ENCODE results near the gene ADARB1. TPM values are rescaled to one million over a fixed set of nuclear protein-coding genes. Genes with fewer than 3 reads are reported as not detected.
"Not testable (repeated sequence)": the region's sequence is repeated elsewhere in the genome, so short reads cannot be mapped to it uniquely, and the experiment has no call there.

ADARB1 gene
- total RNA-seq, 1 donor from 2014 or later = 25.9 TPM

GRCh38 chr21:45136500-45136899 lies 62.1 kb downstream of the ADARB1 start:
- H3K4me3 Mint-ChIP-seq = no peak overlapping the region
- no peak overlapping the region for H3K27ac Mint-ChIP-seq
- DNase-seq (ENCODE audit: low spot score) = no peak
- peaks cover 2% of the 10 kb centered on the region for H3K36me3 Mint-ChIP-seq (ENCODE audit: low read depth)
- H3K9me3 Mint-ChIP-seq = no peaks in the 10 kb centered on the region
- peaks cover 5% of the 10 kb centered on the region for H3K4me1 Mint-ChIP-seq (ENCODE audit: low read depth)
- H3K27me3 Mint-ChIP-seq (ENCODE audit: insufficient read depth) = no peaks in the 10 kb centered on the region
- intact Hi-C loops (cut with micrococcal nuclease) = no loop called here

GRCh38 chr21:45136927-45137611 lies 62.7 kb downstream of the ADARB1 start:
- Mint-ChIP-seq H3K36me3 (ENCODE audit: low read depth) (peaks cover 2% of the 10 kb centered on the region), H3K27me3 (ENCODE audit: insufficient read depth) (no peaks in the 10 kb centered on the region), H3K9me3 (no peaks in the 10 kb centered on the region), H3K4me1 (ENCODE audit: low read depth) (peaks cover 5% of the 10 kb centered on the region), H3K4me3 (no peak overlapping the region), H3K27ac (no peak overlapping the region)
- peak; percentile 44 for DNase-seq (ENCODE audit: low spot score)
- intact Hi-C loops (cut with micrococcal nuclease) = no loop called here

GRCh38 chr21:45137612-45137937 lies 63.2 kb downstream of the ADARB1 start:
- Mint-ChIP-seq H3K27ac (no peak overlapping the region), H3K27me3 (ENCODE audit: insufficient read depth) (no peaks in the 10 kb centered on the region), H3K4me1 (ENCODE audit: low read depth) (peaks cover 5% of the 10 kb centered on the region), H3K36me3 (ENCODE audit: low read depth) (peaks cover 2% of the 10 kb centered on the region), H3K9me3 (no peaks in the 10 kb centered on the region), H3K4me3 (no peak overlapping the region)
- DNase-seq (ENCODE audit: low spot score) = no peak
- intact Hi-C loops (cut with micrococcal nuclease) = no loop called here

- peak; percentile 49 for DNase-seq (ENCODE audit: low spot score)
- intact Hi-C loops (cut with micrococcal nuclease) = loop anchor here (1.0 kb wide), 1 partner anchor 189 kb away; no protein-coding TSS in a partner anchor
- no peak overlapping the region for H3K27ac Mint-ChIP-seq
- H3K27me3 Mint-ChIP-seq (ENCODE audit: insufficient read depth) = no peaks in the 10 kb centered on the region
- H3K4me3 Mint-ChIP-seq = no peak overlapping the region
- no peaks in the 10 kb centered on the region for H3K9me3 Mint-ChIP-seq
- peaks cover 2% of the 10 kb centered on the region for H3K36me3 Mint-ChIP-seq (ENCODE audit: low read depth)
- H3K4me1 Mint-ChIP-seq (ENCODE audit: low read depth) = peaks cover 5% of the 10 kb centered on the region
These were observed 64.0 kb downstream of the ADARB1 start for GRCh38 chr21:45138199-45139002.

GRCh38 chr21:45139003-45139360 lies 64.6 kb downstream of the ADARB1 start:
- H3K36me3 Mint-ChIP-seq (ENCODE audit: low read depth); intact Hi-C loops (cut with micrococcal nuclease): not testable (repeated sequence)

GRCh38 chr21:45139473-45139872 lies 65.1 kb downstream of the ADARB1 start:
- no peak for DNase-seq (ENCODE audit: low spot score)
- intact Hi-C loops (cut with micrococcal nuclease) = no loop called here
- Mint-ChIP-seq H3K27ac (no peak overlapping the region), H3K36me3 (ENCODE audit: low read depth) (peaks cover 2% of the 10 kb centered on the region), H3K4me1 (ENCODE audit: low read depth) (peaks cover 5% of the 10 kb centered on the region), H3K9me3 (no peaks in the 10 kb centered on the region), H3K4me3 (no peak overlapping the region), H3K27me3 (ENCODE audit: insufficient read depth) (no peaks in the 10 kb centered on the region)

More at GRCh38 chr21:45139003-45139360, 64.6 kb downstream of the ADARB1 start:
- not testable (repeated sequence) for H3K4me3 Mint-ChIP-seq; H3K9me3 Mint-ChIP-seq; H3K27ac Mint-ChIP-seq; H3K4me1 Mint-ChIP-seq (ENCODE audit: low read depth); H3K27me3 Mint-ChIP-seq (ENCODE audit: insufficient read depth); DNase-seq (ENCODE audit: low spot score)

GRCh38 chr21:45140346-45140940 lies 66.1 kb downstream of the ADARB1 start:
- Mint-ChIP-seq H3K4me1 (ENCODE audit: low read depth) (peaks cover 5% of the 10 kb centered on the region), H3K27me3 (ENCODE audit: insufficient read depth) (no peaks in the 10 kb centered on the region), H3K9me3 (no peaks in the 10 kb centered on the region), H3K4me3 (no peak overlapping the region), H3K27ac (no peak overlapping the region), H3K36me3 (ENCODE audit: low read depth) (peaks cover 2% of the 10 kb centered on the region)
- intact Hi-C loops (cut with micrococcal nuclease) = loop anchor here (1.0 to 5.0 kb wide), 3 partner anchors 152 to 680 kb away; no protein-coding TSS in a partner anchor
- DNase-seq (ENCODE audit: low spot score) = peak; percentile 50

- not testable (repeated sequence) for H3K27me3 Mint-ChIP-seq (ENCODE audit: insufficient read depth); H3K4me3 Mint-ChIP-seq; H3K36me3 Mint-ChIP-seq (ENCODE audit: low read depth); DNase-seq (ENCODE audit: low spot score); H3K27ac Mint-ChIP-seq; H3K4me1 Mint-ChIP-seq (ENCODE audit: low read depth); H3K9me3 Mint-ChIP-seq
- intact Hi-C loops (cut with micrococcal nuclease) = loop anchor here (1.0 to 5.0 kb wide), 3 partner anchors 151 to 679 kb away; no protein-coding TSS in a partner anchor
These were observed 66.6 kb downstream of the ADARB1 start for GRCh38 chr21:45140944-45141343.

- DNase-seq (ENCODE audit: low spot score) = no peak
- Mint-ChIP-seq H3K4me1 (ENCODE audit: low read depth) (peaks cover 5% of the 10 kb centered on the region), H3K4me3 (no peak overlapping the region), H3K9me3 (no peaks in the 10 kb centered on the region), H3K27me3 (ENCODE audit: insufficient read depth) (no peaks in the 10 kb centered on the region), H3K36me3 (ENCODE audit: low read depth) (peaks cover 2% of the 10 kb centered on the region), H3K27ac (no peak overlapping the region)
- intact Hi-C loops (cut with micrococcal nuclease) = loop anchor here (5.0 kb wide), 1 partner anchor 166 kb away; no protein-coding TSS in a partner anchor
These were observed 67.1 kb downstream of the ADARB1 start for GRCh38 chr21:45141507-45141906.

GRCh38 chr21:45142469-45143308 lies 68.3 kb downstream of the ADARB1 start:
- H3K9me3 Mint-ChIP-seq = no peaks in the 10 kb centered on the region
- intact Hi-C loops (cut with micrococcal nuclease) = loop anchor here (5.0 kb wide), 1 partner anchor 165 kb away; no protein-coding TSS in a partner anchor
- no peak for DNase-seq (ENCODE audit: low spot score)
- no peak overlapping the region for H3K27ac Mint-ChIP-seq
- H3K27me3 Mint-ChIP-seq (ENCODE audit: insufficient read depth) = no peaks in the 10 kb centered on the region
- no peak overlapping the region for H3K4me3 Mint-ChIP-seq
- H3K36me3 Mint-ChIP-seq (ENCODE audit: low read depth) = no peaks in the 10 kb centered on the region
- H3K4me1 Mint-ChIP-seq (ENCODE audit: low read depth) = peaks cover 5% of the 10 kb centered on the region

- H3K27ac Mint-ChIP-seq = no peak overlapping the region
- intact Hi-C loops (cut with micrococcal nuclease) = loop anchor here (5.0 kb wide), 1 partner anchor 163 kb away; no protein-coding TSS in a partner anchor
These were observed 69.5 kb downstream of the ADARB1 start for GRCh38 chr21:45143855-45144254.

GRCh38 chr21:45145146-45145545 lies 70.8 kb downstream of the ADARB1 start:
- Mint-ChIP-seq H3K4me3 (no peak overlapping the region), H3K27me3 (ENCODE audit: insufficient read depth) (no peaks in the 10 kb centered on the region), H3K4me1 (ENCODE audit: low read depth) (peaks cover 5% of the 10 kb centered on the region), H3K36me3 (ENCODE audit: low read depth) (no peaks in the 10 kb centered on the region), H3K27ac (no peak overlapping the region), H3K9me3 (no peaks in the 10 kb centered on the region)
- no peak for DNase-seq (ENCODE audit: low spot score)
- intact Hi-C loops (cut with micrococcal nuclease) = no loop called here

More at GRCh38 chr21:45143855-45144254, 69.5 kb downstream of the ADARB1 start:
- DNase-seq (ENCODE audit: low spot score) = no peak
- Mint-ChIP-seq H3K27me3 (ENCODE audit: insufficient read depth) (no peaks in the 10 kb centered on the region), H3K4me3 (no peak overlapping the region), H3K4me1 (ENCODE audit: low read depth) (peaks cover 5% of the 10 kb centered on the region), H3K36me3 (ENCODE audit: low read depth) (no peaks in the 10 kb centered on the region), H3K9me3 (no peaks in the 10 kb centered on the region)

All from activated T-helper 1 cell treated with anti-CD3 and anti-CD28 coated beads, Interleukin-12 subunit alpha, Interleukin-12 subunit beta, Interleukin-2, Interleukin-4 antibody, amounts not matched to agents 30 ng/mL and 10 ng/mL and 1 ng/mL, durations not matched to agents 14 hours and 24 hours and 36 hours (primary cell).